GM04503 (cell line): ENCODE measurements around the gene BSCL2.
"Not testable (repeated sequence)": the region's sequence is repeated elsewhere in the genome, so short reads cannot be mapped to it uniquely, and the experiment has no call there.

Experiments
- DNase-seq: peaks from one replicate; pipeline ENCODE4 v3.0.0-alpha.2; 2012; ENCODE audit warnings: low read depth

The BSCL2 gene

GRCh38 chr11:62656796-62657429 lies 50.3 kb downstream of the BSCL2 start:
- no peak for DNase-seq

DNA sequence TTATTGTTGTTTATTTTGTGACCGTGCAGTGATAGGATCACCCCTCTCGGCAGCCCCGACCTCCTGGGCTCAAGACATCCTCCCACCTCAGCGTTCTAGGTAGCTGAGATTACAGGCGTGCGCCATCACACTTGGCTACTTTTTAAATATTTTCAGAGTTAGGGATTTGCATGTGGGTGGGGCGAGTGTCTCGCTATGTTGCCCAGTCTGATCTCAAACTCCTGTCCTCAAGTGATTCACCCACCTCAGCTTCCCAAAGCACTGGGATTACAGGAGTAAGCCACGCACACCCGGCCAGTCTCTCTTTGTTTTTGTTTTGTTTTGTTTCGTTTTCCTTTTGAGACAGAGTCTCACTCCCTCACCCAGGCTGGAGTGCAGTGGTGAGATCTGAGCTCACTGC lies 52.9 kb downstream of the BSCL2 start:
- DNase-seq: no peak

DNA sequence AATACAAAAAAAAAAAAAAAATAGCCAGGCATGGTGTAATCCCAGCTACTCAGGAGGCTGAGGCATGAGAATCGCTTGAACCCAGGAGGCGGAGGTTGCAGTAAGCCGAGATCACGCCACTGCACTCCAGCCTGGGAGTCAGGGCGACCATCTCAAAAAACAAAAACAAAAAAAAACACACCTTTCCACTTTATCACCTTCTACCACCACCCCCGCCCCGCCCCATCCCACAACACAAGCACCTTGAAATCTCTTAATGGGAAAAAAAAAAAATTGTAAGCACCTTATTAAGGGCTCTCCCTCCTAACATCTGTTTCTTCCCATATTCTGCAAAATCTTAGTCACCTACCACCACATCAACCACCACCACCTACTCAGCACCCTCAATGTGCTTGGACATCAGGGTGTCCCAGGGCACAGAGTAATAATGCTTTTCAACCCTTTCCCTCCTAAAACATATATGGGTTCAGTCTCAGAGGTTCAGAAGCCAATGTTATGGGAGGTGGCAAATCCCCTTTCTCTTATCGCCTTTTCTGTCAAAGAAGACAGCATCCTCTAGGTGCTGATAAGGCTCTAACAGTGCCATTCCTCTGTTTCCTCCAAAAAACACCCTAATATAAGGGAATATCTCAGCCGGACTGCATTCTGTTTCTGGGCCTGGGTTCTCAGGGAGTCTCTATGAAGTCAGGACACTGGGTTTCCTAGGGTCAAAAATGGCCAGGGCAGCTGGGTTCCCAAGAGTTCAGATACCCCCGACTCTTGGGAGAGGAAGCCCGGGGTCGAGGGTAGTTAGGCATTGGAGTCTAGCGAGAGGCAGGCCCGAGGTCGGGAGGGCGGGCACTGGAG lies 54.8 kb downstream of the BSCL2 start:
- DNase-seq: no peak

DNA sequence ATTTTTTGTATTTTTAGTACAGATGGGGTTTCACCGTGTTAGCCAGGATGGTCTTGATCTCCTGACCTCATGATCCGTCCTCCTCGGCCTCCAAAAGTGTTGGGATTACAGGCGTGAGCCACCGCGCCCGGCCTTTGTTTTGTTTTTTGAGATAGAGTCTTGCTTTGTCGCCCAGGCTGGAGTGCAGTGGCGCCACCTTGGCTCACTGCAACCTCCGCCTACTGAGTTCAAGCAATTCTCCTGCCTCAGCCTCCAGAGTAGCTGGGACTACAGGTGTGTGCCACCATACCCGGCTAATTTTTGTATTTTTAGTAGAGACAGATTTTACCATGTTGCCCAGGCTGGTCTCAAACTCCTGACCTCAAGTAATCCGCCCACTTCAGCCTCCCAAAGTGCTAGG lies 56.9 kb downstream of the BSCL2 start:
- not testable (repeated sequence) for DNase-seq

DNA sequence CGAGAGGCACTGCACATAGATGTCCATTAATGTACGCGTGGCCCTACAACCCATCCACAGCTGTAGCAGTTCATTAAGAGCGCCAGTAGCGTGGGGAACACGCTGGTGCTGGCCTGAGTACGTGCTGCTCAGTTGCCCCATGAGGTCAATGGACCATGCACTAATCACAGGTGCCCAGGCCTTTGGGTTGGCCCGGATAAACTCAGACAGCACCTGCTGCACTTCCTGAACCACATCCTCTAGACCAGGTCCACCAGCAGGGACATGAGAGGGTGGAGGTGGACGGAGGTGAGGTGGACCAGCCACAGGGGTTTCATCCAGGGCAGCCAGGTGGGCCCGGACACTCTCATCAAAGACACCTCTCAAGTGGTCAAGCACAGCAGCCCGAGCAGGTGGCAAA lies 57.7 kb downstream of the BSCL2 start:
- DNase-seq: no peak

GRCh38 chr11:62648967-62649364 lies 58.3 kb downstream of the BSCL2 start:
- DNase-seq: no peak

GRCh38 chr11:62648185-62648966 lies 58.8 kb downstream of the BSCL2 start:
- no peak for DNase-seq

DNA sequence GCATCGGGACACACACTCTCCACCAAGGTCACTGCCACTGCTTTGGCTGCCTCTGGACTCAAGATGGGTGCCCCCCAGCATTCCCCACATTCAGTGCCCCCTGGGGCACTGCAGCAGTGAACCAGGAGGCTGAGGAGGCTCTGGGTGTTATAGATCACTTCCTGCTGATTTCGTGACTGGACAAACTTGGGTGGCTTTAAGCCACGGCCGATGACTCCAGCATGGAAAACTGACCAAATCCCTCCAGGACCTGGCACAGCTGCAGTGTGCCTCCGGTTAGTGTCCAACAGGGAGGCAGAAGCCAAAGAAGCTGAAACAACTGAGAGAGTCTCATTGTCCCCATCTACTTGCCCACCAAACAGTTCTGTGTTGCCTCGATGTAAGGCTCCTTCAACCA lies 59.6 kb downstream of the BSCL2 start:
- DNase-seq: peak; percentile 38

GRCh38 chr11:62646825-62647608 lies 60.2 kb downstream of the BSCL2 start:
- DNase-seq: no peak

GRCh38 chr11:62645946-62646824 lies 61.0 kb downstream of the BSCL2 start, which contains the start of gene GANAB:
TSS of gene GANAB (minus strand) at chr11:62646613. CDS start at chr11:62646599, 14 bp downstream.
- DNase-seq: peak; percentile 87

DNA sequence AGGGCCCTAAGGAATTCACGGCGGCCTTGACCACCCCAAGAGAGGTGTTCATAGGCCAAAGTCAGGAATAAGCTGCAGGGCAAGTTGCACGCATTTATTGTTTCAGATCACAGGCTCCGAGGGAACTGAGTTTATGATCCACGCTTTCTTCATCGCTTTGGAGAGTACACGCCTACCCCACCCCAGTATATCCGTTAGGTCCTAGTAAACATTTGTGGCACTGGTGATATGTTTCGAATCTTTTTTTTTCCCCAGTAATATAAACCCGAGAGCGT lies 61.6 kb downstream of the BSCL2 start:
- no peak for DNase-seq

DNA sequence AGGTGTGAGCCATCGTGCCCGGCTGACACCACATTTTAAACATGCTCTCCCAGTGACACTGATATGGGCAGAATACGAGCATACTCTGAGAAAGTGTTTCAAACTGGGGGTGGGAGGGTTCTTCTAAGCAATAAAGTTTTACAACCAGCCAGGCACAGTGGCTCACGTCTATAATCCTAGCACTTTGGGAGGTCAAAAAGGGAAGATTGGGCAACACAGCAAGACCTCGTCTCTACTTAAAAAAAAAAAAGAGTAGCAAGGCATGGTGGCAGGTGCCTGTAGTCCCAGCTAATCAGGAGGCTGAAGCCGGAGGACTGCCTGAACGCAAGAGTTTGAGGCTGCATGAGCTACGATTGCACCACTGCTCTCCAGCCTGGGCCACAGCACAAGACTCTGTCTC lies 63.0 kb downstream of the BSCL2 start:
- no peak for DNase-seq
